ENCODE data around the gene RALY.

- TF ChIP-seq CTCF (IDR thresholded peaks at IDR 0.05; ENCODE audit: poor library complexity) (no peak), EZH2 (IDR thresholded peaks at IDR 0.05; ENCODE audit: borderline replicate concordance) (no peak), EZH2phosphoT487 (IDR thresholded peaks at IDR 0.05; ENCODE audit: low read depth, severe bottlenecking, unreplicated experiment) (no peak)
These were observed 29.1 kb downstream of the RALY start for GRCh38 chr20:34022839-34023234.

Measured in hepatocyte (in vitro differentiated cells).